ENCODE data around the gene RUBCN. TPM values are rescaled to one million over a fixed set of nuclear protein-coding genes. Genes with fewer than 3 reads are reported as not detected.
A peak's percentile ranks its signal among the peaks of the same experiment; 100 is the strongest.
"Not testable (repeated sequence)": the region's sequence is repeated elsewhere in the genome, so short reads cannot be mapped to it uniquely, and the experiment has no call there.

Gene RUBCN
- total RNA-seq, 1 donor from 2014 or later = 35.0 TPM

DNA sequence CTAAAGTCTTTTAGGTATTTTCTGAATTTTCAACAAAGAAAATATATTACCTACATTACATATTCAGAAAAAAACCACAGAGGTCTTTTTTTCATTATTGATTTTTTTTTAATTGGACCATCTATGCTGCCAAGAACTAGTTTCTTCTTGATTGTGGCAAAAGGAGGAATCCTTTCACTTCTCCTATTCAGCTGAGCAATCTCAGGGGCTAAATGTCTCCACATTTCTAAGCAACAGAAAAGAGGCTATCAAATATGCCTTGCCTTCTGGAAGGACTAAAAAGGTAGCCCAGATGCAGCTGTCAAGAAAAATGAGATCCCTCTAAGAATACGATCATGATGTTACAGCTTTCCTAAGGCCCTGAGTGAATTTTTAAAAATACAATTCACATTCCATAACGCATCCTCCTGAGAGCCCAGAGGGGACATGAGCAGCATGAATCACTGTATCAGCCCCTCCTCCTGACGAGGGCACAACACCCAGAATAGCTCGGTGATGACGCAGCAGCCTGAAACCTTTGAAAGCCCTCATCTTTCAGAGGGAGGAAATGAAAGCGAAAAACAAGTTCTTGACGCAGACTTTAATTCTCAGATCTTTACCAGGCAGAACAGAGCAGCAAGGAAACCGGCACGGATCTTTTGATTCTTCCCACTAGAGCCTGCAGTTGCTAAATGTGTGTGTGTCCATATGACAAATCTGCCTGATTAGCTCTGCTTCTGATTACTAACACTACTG lies 24.6 kb downstream of the RUBCN start:
- Mint-ChIP-seq H3K4me1 (ENCODE audit: unreplicated experiment) (peaks cover 3% of the 10 kb centered on the region), H3K36me3 (ENCODE audit: low read depth, unreplicated experiment) (peaks cover 19% of the 10 kb centered on the region), H3K4me3 (ENCODE audit: unreplicated experiment) (no peak overlapping the region), H3K27ac (ENCODE audit: unreplicated experiment) (peak overlapping the region; percentile 81), H3K9me3 (ENCODE audit: unreplicated experiment) (no peaks in the 10 kb centered on the region), H3K27me3 (ENCODE audit: unreplicated experiment) (no peaks in the 10 kb centered on the region)
- peak; percentile 12 for DNase-seq (ENCODE audit: low spot score)
- TF ChIP-seq, protein P1, sequence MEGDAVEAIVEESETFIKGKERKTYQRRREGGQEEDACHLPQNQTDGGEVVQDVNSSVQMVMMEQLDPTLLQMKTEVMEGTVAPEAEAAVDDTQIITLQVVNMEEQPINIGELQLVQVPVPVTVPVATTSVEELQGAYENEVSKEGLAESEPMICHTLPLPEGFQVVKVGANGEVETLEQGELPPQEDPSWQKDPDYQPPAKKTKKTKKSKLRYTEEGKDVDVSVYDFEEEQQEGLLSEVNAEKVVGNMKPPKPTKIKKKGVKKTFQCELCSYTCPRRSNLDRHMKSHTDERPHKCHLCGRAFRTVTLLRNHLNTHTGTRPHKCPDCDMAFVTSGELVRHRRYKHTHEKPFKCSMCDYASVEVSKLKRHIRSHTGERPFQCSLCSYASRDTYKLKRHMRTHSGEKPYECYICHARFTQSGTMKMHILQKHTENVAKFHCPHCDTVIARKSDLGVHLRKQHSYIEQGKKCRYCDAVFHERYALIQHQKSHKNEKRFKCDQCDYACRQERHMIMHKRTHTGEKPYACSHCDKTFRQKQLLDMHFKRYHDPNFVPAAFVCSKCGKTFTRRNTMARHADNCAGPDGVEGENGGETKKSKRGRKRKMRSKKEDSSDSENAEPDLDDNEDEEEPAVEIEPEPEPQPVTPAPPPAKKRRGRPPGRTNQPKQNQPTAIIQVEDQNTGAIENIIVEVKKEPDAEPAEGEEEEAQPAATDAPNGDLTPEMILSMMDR (IDR thresholded peaks at IDR 0.05; ENCODE audit: unreplicated experiment) = no peak

DNA sequence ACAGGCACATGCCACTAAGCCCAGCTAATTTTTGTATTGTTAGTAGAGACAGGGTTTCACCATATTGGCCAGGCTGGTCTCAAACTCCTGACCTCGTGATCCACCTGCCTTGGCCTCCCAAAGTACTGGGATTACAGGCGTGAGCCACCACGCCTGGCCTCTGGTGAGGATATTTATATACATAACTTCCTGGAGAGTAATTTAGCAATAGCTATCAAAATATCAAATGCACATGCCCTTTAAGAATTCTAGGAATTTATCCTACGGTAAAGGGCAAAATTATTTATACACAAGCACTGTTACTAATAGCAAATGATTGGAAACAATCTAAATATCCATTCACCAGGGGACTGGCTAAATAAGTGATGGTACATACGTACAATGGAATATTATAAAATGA lies 25.7 kb downstream of the RUBCN start:
- H3K36me3 Mint-ChIP-seq (ENCODE audit: low read depth, unreplicated experiment) = peaks cover 10% of the 10 kb centered on the region
- DNase-seq (ENCODE audit: low spot score); H3K27me3 Mint-ChIP-seq (ENCODE audit: unreplicated experiment); H3K27ac Mint-ChIP-seq (ENCODE audit: unreplicated experiment); H3K9me3 Mint-ChIP-seq (ENCODE audit: unreplicated experiment); H3K4me3 Mint-ChIP-seq (ENCODE audit: unreplicated experiment); H3K4me1 Mint-ChIP-seq (ENCODE audit: unreplicated experiment): not testable (repeated sequence)

GRCh38 chr3:197709135-197709534 lies 27.6 kb downstream of the RUBCN start:
- no peak overlapping the region for H3K27ac Mint-ChIP-seq (ENCODE audit: unreplicated experiment)
- no peaks in the 10 kb centered on the region for H3K9me3 Mint-ChIP-seq (ENCODE audit: unreplicated experiment)
- TF ChIP-seq, protein P1 (IDR thresholded peaks at IDR 0.05; ENCODE audit: unreplicated experiment) = no peak
- H3K36me3 Mint-ChIP-seq (ENCODE audit: low read depth, unreplicated experiment) = peaks cover 6% of the 10 kb centered on the region
- peaks cover 3% of the 10 kb centered on the region for H3K4me1 Mint-ChIP-seq (ENCODE audit: unreplicated experiment)
- no peak for DNase-seq (ENCODE audit: low spot score)
- no peaks in the 10 kb centered on the region for H3K27me3 Mint-ChIP-seq (ENCODE audit: unreplicated experiment)
- H3K4me3 Mint-ChIP-seq (ENCODE audit: unreplicated experiment) = no peak overlapping the region

GRCh38 chr3:197706658-197707057 lies 30.0 kb downstream of the RUBCN start:
- no peak overlapping the region for H3K27ac Mint-ChIP-seq (ENCODE audit: unreplicated experiment)
- TF ChIP-seq, protein P1 (IDR thresholded peaks at IDR 0.05; ENCODE audit: unreplicated experiment) = no peak
- H3K4me1 Mint-ChIP-seq (ENCODE audit: unreplicated experiment) = no peaks in the 10 kb centered on the region
- peaks cover 2% of the 10 kb centered on the region for H3K27me3 Mint-ChIP-seq (ENCODE audit: unreplicated experiment)
- peaks cover 17% of the 10 kb centered on the region for H3K36me3 Mint-ChIP-seq (ENCODE audit: low read depth, unreplicated experiment)
- no peak for DNase-seq (ENCODE audit: low spot score)
- H3K4me3 Mint-ChIP-seq (ENCODE audit: unreplicated experiment) = no peak overlapping the region
- H3K9me3 Mint-ChIP-seq (ENCODE audit: unreplicated experiment) = no peaks in the 10 kb centered on the region

DNA sequence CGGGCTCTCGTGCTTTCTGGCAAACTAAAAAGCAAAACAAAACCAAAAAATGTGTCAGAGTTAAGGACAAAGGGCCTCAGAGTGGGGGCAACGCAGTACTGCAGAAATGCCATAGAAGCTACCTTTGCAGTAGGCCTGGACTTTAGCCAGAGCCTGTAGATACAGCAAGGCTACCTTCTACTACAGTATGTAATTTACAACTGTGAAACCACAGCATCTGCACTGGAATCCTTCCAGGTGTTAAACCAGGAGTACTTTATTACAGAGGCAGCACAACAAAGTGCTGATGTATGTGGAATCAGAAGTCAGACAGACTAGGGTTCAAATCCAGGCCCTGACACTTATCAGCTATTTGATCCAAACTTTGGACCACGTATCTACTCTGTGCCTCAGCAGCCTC lies 34.9 kb downstream of the RUBCN start:
- Mint-ChIP-seq H3K4me3 (ENCODE audit: unreplicated experiment) (no peak overlapping the region), H3K36me3 (ENCODE audit: low read depth, unreplicated experiment) (peaks cover 53% of the 10 kb centered on the region), H3K4me1 (ENCODE audit: unreplicated experiment) (peaks cover 5% of the 10 kb centered on the region), H3K9me3 (ENCODE audit: unreplicated experiment) (no peaks in the 10 kb centered on the region), H3K27me3 (ENCODE audit: unreplicated experiment) (peaks cover 2% of the 10 kb centered on the region), H3K27ac (ENCODE audit: unreplicated experiment) (no peak overlapping the region)
- TF ChIP-seq, protein P1 (IDR thresholded peaks at IDR 0.05; ENCODE audit: unreplicated experiment) = no peak
- DNase-seq (ENCODE audit: low spot score) = no peak
